Hepatocyte (in vitro differentiated cells): ENCODE results near the gene C5orf58. TPM values are rescaled to one million over a fixed set of nuclear protein-coding genes. Genes with fewer than 3 reads are reported as not detected.

Experiments
- DNase-seq: peaks from one replicate; pipeline ENCODE4 v3.0.0-alpha.2; 2016; ENCODE audit warnings: low spot score
- H2AFZ ChIP-seq: fragments of 200-600 bp; sonication (generic); 2 replicates; pipeline ENCODE4 v1.6.0; 2016; ENCODE audit warnings: antibody characterized with exemption, mild to moderate bottlenecking
- H3K27ac ChIP-seq: fragments of 200-600 bp; sonication (generic); 2 replicates; pipeline ENCODE4 v1.5.1; 2016; ENCODE audit warnings: mild to moderate bottlenecking
- H3K27me3 ChIP-seq: fragments of 200-600 bp; sonication (generic); 2 replicates; pipeline ENCODE4 v1.6.1; 2016
- H3K36me3 ChIP-seq: fragments of 200-600 bp; sonication (generic); replicated peaks from 2 replicates; pipeline ENCODE4 v1.5.1; 2016; ENCODE audit warnings: low read depth; ENCODE audit not compliant: insufficient read depth
- H3K4me1 ChIP-seq: fragments of 200-600 bp; sonication (generic); 2 replicates; pipeline ENCODE4 v1.5.1; 2016; ENCODE audit warnings: mild to moderate bottlenecking, moderate library complexity; ENCODE audit not compliant: insufficient read depth
- H3K4me2 ChIP-seq: fragments of 200-600 bp; sonication (generic); 2 replicates; pipeline ENCODE4 v1.6.0; 2016
- H3K4me3 ChIP-seq: fragments of 200-600 bp; sonication (generic); 2 replicates; pipeline ENCODE4 v1.5.1; 2016; ENCODE audit warnings: mild to moderate bottlenecking
- H3K79me2 ChIP-seq: fragments of 200-600 bp; sonication (generic); 2 replicates; pipeline ENCODE4 v1.6.0; 2017; ENCODE audit warnings: mild to moderate bottlenecking
- H3K9me2 ChIP-seq: fragments of 200-600 bp; sonication (generic); replicated peaks from 2 replicates; pipeline ENCODE4 v1.6.0; 2017; ENCODE audit warnings: mild to moderate bottlenecking; ENCODE audit not compliant: insufficient read depth
- H3K9me3 ChIP-seq: fragments of 200-600 bp; sonication (generic); 2 replicates; pipeline ENCODE4 v1.5.1; 2016; ENCODE audit warnings: low read depth, mild to moderate bottlenecking
- H4K20me1 ChIP-seq: fragments of 200-600 bp; sonication (generic); 2 replicates; pipeline ENCODE4 v1.6.0; 2016; ENCODE audit warnings: mild to moderate bottlenecking; ENCODE audit not compliant: insufficient read depth, poor library complexity, severe bottlenecking
- CTCF ChIP-seq: fragments of 200-600 bp; sonication (generic); IDR thresholded peaks from 2 replicates; pipeline ENCODE4 v1.5.1; 2016; ENCODE audit warnings: antibody characterized with exemption, mild to moderate bottlenecking; ENCODE audit not compliant: poor library complexity
- EZH2 ChIP-seq: fragments of 200-600 bp; sonication (generic); IDR thresholded peaks from 2 replicates; pipeline ENCODE4 v1.6.1; 2016; ENCODE audit warnings: antibody characterized with exemption, mild to moderate bottlenecking, borderline replicate concordance
- EZH2phosphoT487 ChIP-seq: fragments of 200-600 bp; sonication (generic); IDR thresholded peaks from one replicate; pipeline ENCODE4 v1.6.1; 2018; ENCODE audit warnings: antibody characterized with exemption, mild to moderate bottlenecking, low read depth, moderate library complexity; ENCODE audit not compliant: unreplicated experiment, severe bottlenecking
- WGBS: methylation state at CpG from one replicate; pipeline ENCODE4 v1.1.6; 2016; ENCODE audit warnings: low lambda C conversion rate; ENCODE audit errors: missing lambda C conversion rate; 5-methylcytosine and 5-hydroxymethylcytosine counted together
- polyA plus RNA-seq: library from polyadenylated mRNA; unstranded; fragments of >200 nt; fragmentation: Nextera tagmentation; extraction: Ambion mirVana; gene quantifications from 2 replicates; pipeline ENCODE4 v1.2.1, GENCODE V29; 2016
- total RNA-seq: library from RNA; depleted of rRNA; stranded (reverse); fragments of >200 nt; gene quantifications from 2 replicates; pipeline ENCODE4 v1.2.3, GENCODE V29; 2014

C5orf58 gene
- total and polyA plus RNA-seq, 2 experiments from 2014 or later, result 0.58 TPM; not detected in 1

- no peaks in the 10 kb centered on the region for H4K20me1 ChIP-seq
- no peak overlapping the region for H3K4me3 ChIP-seq
- H3K4me1 ChIP-seq, result peaks cover 5% of the 10 kb centered on the region
- H3K27me3 ChIP-seq, result peaks cover 44% of the 10 kb centered on the region
- no peak overlapping the region for H2AFZ ChIP-seq
- H3K36me3 ChIP-seq, result no peaks in the 10 kb centered on the region
- no peaks in the 10 kb centered on the region for H3K79me2 ChIP-seq
- DNase-seq, result no peak
- peak overlapping the region; percentile 38 for H3K4me2 ChIP-seq
- no peaks in the 10 kb centered on the region for H3K9me2 ChIP-seq
- TF ChIP-seq EZH2phosphoT487, result no peak
- TF ChIP-seq EZH2, result no peak
- TF ChIP-seq CTCF, result no peak
- WGBS, result 34% methylated on average over 9 of the region's 9 CpGs
- H3K9me3 ChIP-seq, result no peaks in the 10 kb centered on the region
- no peak overlapping the region for H3K27ac ChIP-seq
These were observed 20.1 kb downstream of the C5orf58 start for GRCh38 chr5:170252720-170253350.

GRCh38 chr5:170254056-170254455 is 21.3 kb downstream of the C5orf58 start:
- Histone ChIP-seq H4K20me1 (no peaks in the 10 kb centered on the region), H3K36me3 (no peaks in the 10 kb centered on the region), H3K4me1 (peaks cover 5% of the 10 kb centered on the region), H3K9me3 (no peaks in the 10 kb centered on the region), H3K27me3 (peaks cover 44% of the 10 kb centered on the region), H3K27ac (no peak overlapping the region), H3K79me2 (no peaks in the 10 kb centered on the region), H3K9me2 (no peaks in the 10 kb centered on the region), H3K4me3 (no peak overlapping the region), H3K4me2 (no peak overlapping the region), H2AFZ (no peak overlapping the region)
- no peak for DNase-seq
- TF ChIP-seq CTCF (no peak), EZH2 (no peak), EZH2phosphoT487 (no peak)
- 78% methylated on average over 8 of the region's 8 CpGs for WGBS

- H3K4me2 ChIP-seq, result no peak overlapping the region
- peaks cover 5% of the 10 kb centered on the region for H3K4me1 ChIP-seq
- TF ChIP-seq EZH2phosphoT487 (no peak), EZH2 (no peak), CTCF (no peak)
- H3K36me3 ChIP-seq, result no peaks in the 10 kb centered on the region
- no peaks in the 10 kb centered on the region for H4K20me1 ChIP-seq
- H3K27me3 ChIP-seq, result peaks cover 30% of the 10 kb centered on the region
- 87% methylated on average over 1 of the region's 1 CpG for WGBS
- H2AFZ ChIP-seq, result no peak overlapping the region
- no peaks in the 10 kb centered on the region for H3K9me2 ChIP-seq
- no peaks in the 10 kb centered on the region for H3K9me3 ChIP-seq
- DNase-seq, result no peak
- H3K79me2 ChIP-seq, result no peaks in the 10 kb centered on the region
- no peak overlapping the region for H3K27ac ChIP-seq
- H3K4me3 ChIP-seq, result no peak overlapping the region
These were observed 23.8 kb downstream of the C5orf58 start for GRCh38 chr5:170256571-170256970.

GRCh38 chr5:170257370-170257769 is 24.6 kb downstream of the C5orf58 start:
- no peaks in the 10 kb centered on the region for H3K36me3 ChIP-seq
- no peak for TF ChIP-seq EZH2phosphoT487
- no peak for TF ChIP-seq EZH2
- no peak for TF ChIP-seq CTCF

More at GRCh38 chr5:170257370-170257769, 24.6 kb downstream of the C5orf58 start:
- Histone ChIP-seq H3K4me3 (no peak overlapping the region), H3K79me2 (no peaks in the 10 kb centered on the region), H3K9me3 (no peaks in the 10 kb centered on the region), H2AFZ (no peak overlapping the region), H3K4me2 (no peak overlapping the region), H3K27ac (no peak overlapping the region), H3K9me2 (no peaks in the 10 kb centered on the region), H3K4me1 (peaks cover 5% of the 10 kb centered on the region), H3K27me3 (peaks cover 23% of the 10 kb centered on the region), H4K20me1 (no peaks in the 10 kb centered on the region)
- DNase-seq, result no peak
- 92% methylated on average over 4 of the region's 4 CpGs for WGBS
